ENCODE data around the gene AAGAB. TPM values are rescaled to one million over a fixed set of nuclear protein-coding genes. Genes with fewer than 3 reads are reported as not detected.

AAGAB gene
- total and polyA plus RNA-seq, 2 donors = 21.5 to 27.3 TPM

DNA sequence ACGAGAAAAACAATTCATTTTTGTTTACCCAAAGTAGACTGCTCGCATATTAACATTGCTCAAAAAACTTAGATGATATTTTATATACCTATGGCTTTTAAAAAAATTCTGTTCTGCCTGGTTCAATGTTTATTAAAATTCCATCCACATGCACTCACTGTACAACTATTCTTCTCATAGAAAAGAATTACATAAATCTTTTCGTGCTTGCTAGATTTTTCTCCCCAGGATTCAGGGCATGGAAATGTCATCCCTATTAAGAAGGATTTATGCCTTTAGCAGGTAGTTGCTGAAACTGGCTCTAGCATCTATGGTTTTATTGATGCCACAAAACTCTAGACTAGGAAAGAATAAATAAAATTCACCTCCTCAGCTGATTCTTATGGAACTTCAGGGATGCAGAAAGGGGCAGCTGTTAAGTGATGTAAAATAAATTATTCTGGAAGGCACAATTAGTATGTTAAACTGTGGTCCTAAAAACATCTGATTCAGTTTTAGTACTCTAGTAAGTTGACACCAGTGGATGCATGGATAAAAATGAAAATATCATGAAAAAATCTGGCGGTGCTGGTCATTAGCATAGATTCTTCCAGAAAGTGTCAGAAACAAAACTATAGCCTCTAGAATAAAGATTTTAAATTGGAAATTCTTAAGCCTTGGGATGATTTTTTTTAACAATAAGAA, 41.6 kb downstream of the AAGAB start:
- Histone ChIP-seq H3K4me1 (ENCODE audit: insufficient read depth) (no peaks in the 10 kb centered on the region), H3K27ac (ENCODE audit: low read depth) (no peak overlapping the region), H3K36me3 (ENCODE audit: insufficient read depth) (no peaks in the 10 kb centered on the region), H3K4me3 (ENCODE audit: low read depth, low read length) (no peak overlapping the region)
- 85% methylated on average over 4 of the region's 4 CpGs for WGBS
- DNase-seq (ENCODE audit: extremely low spot score) = no peak

DNA sequence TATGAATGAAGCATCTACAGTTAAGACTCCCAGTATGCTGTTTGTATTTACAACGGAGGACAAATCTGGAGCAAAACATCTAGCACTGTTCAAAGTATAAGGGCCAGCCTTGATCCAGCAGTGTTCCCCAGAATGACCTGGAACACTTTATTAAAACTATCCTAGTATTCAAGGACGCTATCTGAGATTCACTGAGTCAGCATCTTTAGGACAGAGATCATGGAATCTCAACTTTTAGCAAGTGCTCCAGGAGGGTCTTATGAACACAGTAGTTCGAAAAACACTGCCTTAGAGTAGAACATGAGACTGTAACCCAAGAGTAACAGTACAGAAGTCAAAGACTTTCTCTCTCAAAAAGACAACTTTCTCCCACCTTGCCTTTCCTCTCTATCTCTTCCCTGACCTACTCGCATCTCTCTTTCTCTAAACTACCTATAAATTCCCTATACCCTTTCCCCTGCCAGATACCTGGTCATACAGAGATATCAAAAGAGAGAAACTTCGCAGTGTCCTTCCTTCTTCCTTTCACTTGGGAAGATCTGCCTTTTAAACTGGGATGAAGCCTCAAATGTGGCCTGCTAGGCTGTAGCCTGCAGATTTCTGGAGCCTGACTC, 43.8 kb downstream of the AAGAB start:
- WGBS = 93% methylated on average over 5 of the region's 5 CpGs
- Histone ChIP-seq H3K4me3 (ENCODE audit: low read depth, low read length) (no peak overlapping the region), H3K27ac (ENCODE audit: low read depth) (no peak overlapping the region), H3K36me3 (ENCODE audit: insufficient read depth) (no peaks in the 10 kb centered on the region), H3K4me1 (ENCODE audit: insufficient read depth) (no peaks in the 10 kb centered on the region)
- DNase-seq (ENCODE audit: extremely low spot score) = no peak

DNA sequence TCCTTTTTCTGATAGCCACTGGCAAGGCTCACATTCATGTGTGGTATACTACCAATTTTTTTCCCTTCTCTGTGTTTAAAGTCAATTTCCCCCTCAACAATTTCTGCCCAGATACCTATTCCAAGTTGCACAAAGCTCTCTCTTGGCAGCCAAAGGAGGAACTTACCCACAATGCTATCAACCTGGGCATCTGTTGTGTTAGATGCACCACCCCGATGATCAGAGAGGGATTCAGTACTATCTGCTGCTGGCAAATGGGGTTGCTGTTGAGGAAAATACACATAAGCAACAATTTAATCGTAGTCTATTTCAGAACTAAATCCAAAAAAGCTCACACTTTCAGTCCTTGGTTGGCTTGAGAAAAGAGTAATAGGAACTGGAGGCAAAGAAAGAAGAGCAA, 46.1 kb downstream of the AAGAB start:
- Histone ChIP-seq H3K4me1 (ENCODE audit: insufficient read depth) (no peaks in the 10 kb centered on the region), H3K4me3 (ENCODE audit: low read depth, low read length) (no peak overlapping the region), H3K27ac (ENCODE audit: low read depth) (no peak overlapping the region), H3K36me3 (ENCODE audit: insufficient read depth) (peaks cover 1% of the 10 kb centered on the region)
- 66% methylated on average over 2 of the region's 2 CpGs for WGBS
- no peak for DNase-seq (ENCODE audit: extremely low spot score)

GRCh38 chr15:67207555-67208207, 46.8 kb downstream of the AAGAB start:
- no peak for DNase-seq (ENCODE audit: extremely low spot score)
- 70% methylated on average over 3 of the region's 3 CpGs for WGBS
- H3K36me3 ChIP-seq (ENCODE audit: insufficient read depth) = peaks cover 3% of the 10 kb centered on the region
- no peak overlapping the region for H3K4me3 ChIP-seq (ENCODE audit: low read depth, low read length)
- H3K27ac ChIP-seq (ENCODE audit: low read depth) = no peak overlapping the region
- no peaks in the 10 kb centered on the region for H3K4me1 ChIP-seq (ENCODE audit: insufficient read depth)

- Histone ChIP-seq H3K36me3 (ENCODE audit: insufficient read depth) (peaks cover 5% of the 10 kb centered on the region), H3K27ac (ENCODE audit: low read depth) (no peak overlapping the region), H3K4me3 (ENCODE audit: low read depth, low read length) (no peak overlapping the region), H3K4me1 (ENCODE audit: insufficient read depth) (no peaks in the 10 kb centered on the region)
- DNase-seq (ENCODE audit: extremely low spot score) = no peak
- WGBS = 87% methylated on average over 1 of the region's 1 CpG
These were observed 51.5 kb downstream of the AAGAB start for GRCh38 chr15:67202991-67203390.

GRCh38 chr15:67202091-67202490, 52.4 kb downstream of the AAGAB start:
- no peak for DNase-seq (ENCODE audit: extremely low spot score)
- Histone ChIP-seq H3K4me3 (ENCODE audit: low read depth, low read length) (no peak overlapping the region), H3K27ac (ENCODE audit: low read depth) (no peak overlapping the region), H3K36me3 (ENCODE audit: insufficient read depth) (peaks cover 5% of the 10 kb centered on the region), H3K4me1 (ENCODE audit: insufficient read depth) (no peaks in the 10 kb centered on the region)
- WGBS = 97% methylated on average over 2 of the region's 2 CpGs

DNA sequence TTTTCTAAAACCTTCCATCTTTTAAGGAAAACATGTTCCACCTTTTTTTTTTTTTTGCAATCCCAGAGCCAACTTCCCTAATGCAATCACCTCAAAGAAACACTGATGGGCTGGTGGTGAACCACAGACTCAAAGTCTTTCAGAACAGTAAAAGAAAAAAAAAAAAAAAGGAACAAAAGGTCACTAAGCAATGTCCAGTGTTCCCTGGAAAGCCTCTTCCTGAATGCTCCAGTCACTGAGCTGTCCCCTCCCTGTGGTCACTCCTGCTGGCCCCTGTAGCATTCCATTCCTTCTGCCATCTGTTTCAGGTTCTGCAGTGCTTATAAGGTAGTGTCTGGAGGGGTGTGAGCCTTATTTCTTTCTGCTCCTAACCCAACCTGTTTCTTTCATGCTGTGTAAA, 53.3 kb downstream of the AAGAB start:
- DNase-seq (ENCODE audit: extremely low spot score) = no peak
- H3K4me3 ChIP-seq (ENCODE audit: low read depth, low read length) = no peak overlapping the region
- H3K4me1 ChIP-seq (ENCODE audit: insufficient read depth) = no peaks in the 10 kb centered on the region
- peaks cover 5% of the 10 kb centered on the region for H3K36me3 ChIP-seq (ENCODE audit: insufficient read depth)
- no peak overlapping the region for H3K27ac ChIP-seq (ENCODE audit: low read depth)

DNA sequence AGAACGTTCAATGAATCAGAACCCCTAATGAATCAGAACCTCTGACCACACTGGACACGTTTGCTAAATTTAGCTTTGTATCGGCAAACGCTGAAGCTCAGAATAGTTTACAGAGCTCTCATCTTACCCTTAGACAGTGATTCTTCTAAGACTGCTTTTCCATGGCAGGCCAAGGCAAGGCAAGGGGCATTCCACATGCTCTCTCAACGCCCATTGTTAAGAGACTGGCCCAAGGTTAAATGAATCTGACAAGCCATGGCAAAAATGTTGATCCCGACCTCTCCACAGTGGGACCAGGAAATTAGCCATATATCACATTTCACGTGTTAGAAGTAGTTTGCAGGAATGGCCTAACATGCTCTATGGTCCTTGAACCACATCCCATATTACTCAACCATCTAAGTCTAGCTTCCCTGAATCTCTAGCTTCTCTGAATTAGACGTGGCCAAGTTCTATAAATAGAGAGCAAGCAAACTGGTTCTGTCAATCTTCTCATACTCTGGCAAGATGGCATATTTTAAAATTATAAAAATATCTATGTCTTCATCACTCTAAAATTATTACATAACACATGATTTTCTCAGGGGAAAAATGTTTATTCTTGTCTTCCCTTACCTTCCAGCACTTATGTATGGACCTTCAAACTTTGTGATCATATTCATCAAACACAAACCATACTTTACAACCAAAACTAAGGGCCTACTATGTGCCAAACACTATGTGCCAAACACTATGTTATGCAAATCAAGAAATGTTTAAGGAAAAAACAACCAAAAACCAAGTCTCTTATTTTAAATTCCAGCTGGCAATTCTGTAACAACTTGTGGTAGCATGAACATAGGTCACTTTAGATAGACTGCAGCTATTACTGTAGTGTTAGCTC, 54.3 kb downstream of the AAGAB start:
- Histone ChIP-seq H3K27ac (ENCODE audit: low read depth) (no peak overlapping the region), H3K36me3 (ENCODE audit: insufficient read depth) (peaks cover 5% of the 10 kb centered on the region), H3K4me3 (ENCODE audit: low read depth, low read length) (no peak overlapping the region), H3K4me1 (ENCODE audit: insufficient read depth) (no peaks in the 10 kb centered on the region)
- WGBS = 71% methylated on average over 8 of the region's 8 CpGs
- no peak for DNase-seq (ENCODE audit: extremely low spot score)

- Histone ChIP-seq H3K4me3 (ENCODE audit: low read depth, low read length) (no peak overlapping the region), H3K27ac (ENCODE audit: low read depth) (no peak overlapping the region), H3K36me3 (ENCODE audit: insufficient read depth) (peaks cover 5% of the 10 kb centered on the region), H3K4me1 (ENCODE audit: insufficient read depth) (no peaks in the 10 kb centered on the region)
- 85% methylated on average over 4 of the region's 4 CpGs for WGBS
- DNase-seq (ENCODE audit: extremely low spot score) = no peak
These were observed 55.1 kb downstream of the AAGAB start for GRCh38 chr15:67199391-67199790.

GRCh38 chr15:67198157-67198754, 56.2 kb downstream of the AAGAB start:
- no peak overlapping the region for H3K27ac ChIP-seq (ENCODE audit: low read depth)
- no peak overlapping the region for H3K4me3 ChIP-seq (ENCODE audit: low read depth, low read length)
- H3K4me1 ChIP-seq (ENCODE audit: insufficient read depth) = no peaks in the 10 kb centered on the region
- DNase-seq (ENCODE audit: extremely low spot score) = no peak
- WGBS = 96% methylated on average over 7 of the region's 7 CpGs
- H3K36me3 ChIP-seq (ENCODE audit: insufficient read depth) = peaks cover 3% of the 10 kb centered on the region

DNA sequence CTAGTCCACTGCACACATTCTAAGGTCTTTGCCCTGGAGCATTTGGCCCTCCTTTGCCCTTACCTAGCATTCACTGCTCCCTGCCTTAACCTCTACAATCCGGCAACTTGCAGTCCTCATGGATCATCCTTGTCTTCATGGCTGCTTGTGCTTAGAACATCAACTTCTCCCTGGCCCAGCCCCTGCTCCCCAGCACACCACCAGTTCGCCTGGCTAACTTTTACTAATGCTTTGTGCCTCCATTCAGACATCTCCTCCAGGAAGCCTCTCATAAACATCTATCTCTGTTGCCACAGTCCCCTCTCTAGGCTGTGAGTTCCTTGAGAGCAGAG, 57.1 kb downstream of the AAGAB start:
- 77% methylated on average over 2 of the region's 2 CpGs for WGBS
- no peaks in the 10 kb centered on the region for H3K4me1 ChIP-seq (ENCODE audit: insufficient read depth)
- DNase-seq (ENCODE audit: extremely low spot score) = no peak
- H3K36me3 ChIP-seq (ENCODE audit: insufficient read depth) = no peaks in the 10 kb centered on the region
- no peak overlapping the region for H3K4me3 ChIP-seq (ENCODE audit: low read depth, low read length)
- no peak overlapping the region for H3K27ac ChIP-seq (ENCODE audit: low read depth)

DNA sequence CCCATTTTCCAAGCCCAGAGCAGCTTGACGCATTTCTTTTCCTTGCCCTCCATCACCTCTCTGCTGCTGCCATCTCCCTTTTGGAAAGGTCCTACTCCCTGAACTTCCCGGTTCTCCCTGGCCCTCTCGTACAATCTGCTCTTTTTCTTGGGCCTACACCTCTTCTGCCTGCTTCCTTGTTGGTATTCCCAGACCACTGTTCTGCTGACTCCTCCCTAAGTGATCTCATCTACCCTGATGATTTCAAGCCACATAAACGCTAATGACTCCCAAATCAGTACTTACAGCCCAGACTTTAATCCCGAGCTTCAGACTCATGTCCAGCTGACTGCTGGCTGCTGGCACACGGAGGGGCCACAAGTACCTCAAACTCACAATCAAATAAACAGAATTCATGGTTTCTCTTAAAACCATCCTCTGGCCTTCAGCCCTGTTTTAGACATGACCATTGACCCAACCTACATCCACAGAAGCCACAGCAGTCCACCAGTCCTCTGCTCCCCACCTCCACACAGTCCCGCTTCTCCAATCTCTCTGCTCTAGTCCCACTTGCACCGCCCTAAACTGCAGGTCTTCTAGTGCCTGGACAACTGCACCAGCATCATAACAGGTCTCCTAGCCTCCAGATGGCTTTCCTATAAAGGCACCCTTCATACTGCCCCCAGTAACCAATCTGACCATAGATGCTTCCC, 57.6 kb downstream of the AAGAB start:
- Histone ChIP-seq H3K4me1 (ENCODE audit: insufficient read depth) (no peaks in the 10 kb centered on the region), H3K4me3 (ENCODE audit: low read depth, low read length) (no peak overlapping the region), H3K27ac (ENCODE audit: low read depth) (peak overlapping the region; percentile 49), H3K36me3 (ENCODE audit: insufficient read depth) (no peaks in the 10 kb centered on the region)
- 55% methylated on average over 8 of the region's 8 CpGs for WGBS
- DNase-seq (ENCODE audit: extremely low spot score) = no peak

DNA sequence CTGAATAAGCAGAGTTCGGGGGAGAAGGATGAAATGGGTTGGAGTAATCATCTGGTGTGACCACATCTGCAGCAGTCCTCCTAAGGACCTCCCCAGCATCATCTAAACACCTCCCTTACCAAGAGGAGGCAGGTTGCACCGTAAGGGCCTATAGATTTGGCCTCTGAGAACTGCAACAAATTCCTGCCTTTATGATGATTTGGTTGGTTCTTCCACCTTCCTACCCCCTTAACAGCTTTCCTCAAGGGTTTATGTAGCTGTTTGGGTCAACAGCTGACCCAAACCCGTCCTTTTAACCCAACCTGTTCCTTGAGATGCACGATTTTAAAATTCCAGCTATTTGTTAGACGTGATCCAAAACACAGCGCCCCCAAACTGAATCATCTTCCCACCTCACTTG, 58.2 kb downstream of the AAGAB start:
- WGBS = 88% methylated on average over 6 of the region's 6 CpGs
- Histone ChIP-seq H3K27ac (ENCODE audit: low read depth) (peak overlapping the region; percentile 49), H3K4me1 (ENCODE audit: insufficient read depth) (no peaks in the 10 kb centered on the region), H3K36me3 (ENCODE audit: insufficient read depth) (no peaks in the 10 kb centered on the region), H3K4me3 (ENCODE audit: low read depth, low read length) (no peak overlapping the region)
- DNase-seq (ENCODE audit: extremely low spot score) = no peak

All from urinary bladder (tissue), 4 donors.